Uterus (tissue), 2 donors: ENCODE results near the gene DARS2.

Experiments
- CTCF ChIP-seq, 4 experiments: fragments of 200-600 bp in 2 of 4; fragments of 450-650 bp in 2 of 4; sonication (generic) in 2 of 4; IDR thresholded peaks; one replicate each; pipeline ENCODE4 v1.5.1; 2016 to 2019; ENCODE audit warnings: antibody characterized with exemption in 4 of 4, mild to moderate bottlenecking in 2 of 4, moderate library complexity in 1 of 4
- POLR2A ChIP-seq, 2 donors: fragments of 450-650 bp; IDR thresholded peaks; one replicate each; pipeline ENCODE4 v1.6.1; 2016; ENCODE audit warnings: antibody characterized with exemption in 2 of 2, mild to moderate bottlenecking in 1 of 2, moderate library complexity in 1 of 2

- TF ChIP-seq POLR2A (IDR thresholded peaks at IDR 0.05) (no peak), CTCF (IDR thresholded peaks at IDR 0.05) (no peak)
Measured at GRCh38 chr1:173857363-173857917, 33.0 kb downstream of the DARS2 start.
